Stimulated activated CD8-positive, alpha-beta memory T cell treated with anti-CD3 and anti-CD28 coated beads, Interleukin-12 subunit alpha, Interleukin-12 subunit beta, amount 100 ng/mL, for 24 hours (primary cell): ENCODE results near the gene NPSR1.
A peak's percentile ranks its signal among the peaks of the same experiment; 100 is the strongest.
"Not testable (repeated sequence)": the region's sequence is repeated elsewhere in the genome, so short reads cannot be mapped to it uniquely, and the experiment has no call there.

Source experiments
- DNase-seq: peaks from one replicate; pipeline ENCODE4 v3.0.0-alpha.2; 2020; ENCODE audit errors: extremely low read depth

The NPSR1 gene

GRCh38 chr7:34758111-34758601 is 100.1 kb downstream of the NPSR1 start:
- no peak for DNase-seq

GRCh38 chr7:34759477-34760125 is 101.6 kb downstream of the NPSR1 start:
- no peak for DNase-seq

GRCh38 chr7:34760271-34760670 is 102.3 kb downstream of the NPSR1 start:
- DNase-seq, result no peak

DNA sequence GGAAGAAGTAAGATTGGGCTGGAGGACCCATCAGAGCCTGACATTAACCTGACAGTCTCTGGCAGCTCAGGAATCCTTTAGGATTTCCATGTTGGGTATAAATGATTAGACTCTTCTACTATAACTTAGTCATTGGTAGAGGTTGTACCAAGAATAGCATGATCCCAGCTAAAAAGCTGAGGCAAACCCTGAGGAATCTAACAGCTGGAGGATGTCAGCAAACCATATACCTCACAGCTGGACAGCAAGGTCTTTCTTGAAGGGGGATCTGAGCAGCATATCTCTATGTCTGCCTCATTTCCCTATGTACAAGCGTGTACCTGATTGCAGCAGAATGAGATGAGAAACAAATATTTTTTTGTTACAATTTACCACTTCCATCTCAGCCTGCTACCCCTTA is 103.2 kb downstream of the NPSR1 start:
- DNase-seq, result no peak

GRCh38 chr7:34761627-34762026 is 103.6 kb downstream of the NPSR1 start:
- DNase-seq, result no peak

- DNase-seq, result no peak
Measured at GRCh38 chr7:34762764-34763163, 104.7 kb downstream of the NPSR1 start.

DNA sequence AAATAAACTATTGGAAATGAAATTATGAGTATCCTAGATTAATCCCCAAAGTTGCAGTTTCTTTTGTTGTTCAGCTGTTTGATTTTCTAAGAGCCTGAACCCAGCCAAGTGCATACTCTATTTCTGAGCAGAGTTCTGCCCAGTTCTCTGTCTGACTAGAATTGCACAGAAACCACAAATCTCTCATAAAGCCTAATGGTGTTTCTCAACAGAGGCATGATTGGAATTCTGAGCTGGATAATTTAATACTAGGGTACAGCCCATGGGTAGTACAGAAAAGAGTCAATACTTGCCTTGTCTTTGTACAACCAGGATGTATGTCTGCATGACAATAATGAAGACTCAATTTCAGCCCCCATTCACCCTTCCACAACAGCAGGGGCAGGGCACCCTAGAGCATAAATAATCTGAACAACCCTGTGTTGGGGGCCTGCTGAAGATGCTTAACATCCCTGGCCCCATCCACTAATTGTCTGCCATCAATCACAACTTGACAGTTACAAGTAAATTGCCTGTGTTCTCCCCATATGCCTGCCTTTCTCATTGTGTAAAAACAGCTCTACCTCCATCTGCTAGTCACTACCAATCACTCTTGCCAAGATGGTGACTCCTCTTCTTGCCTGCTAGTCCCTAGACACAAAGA is 114.4 kb downstream of the NPSR1 start:
- no peak for DNase-seq

DNA sequence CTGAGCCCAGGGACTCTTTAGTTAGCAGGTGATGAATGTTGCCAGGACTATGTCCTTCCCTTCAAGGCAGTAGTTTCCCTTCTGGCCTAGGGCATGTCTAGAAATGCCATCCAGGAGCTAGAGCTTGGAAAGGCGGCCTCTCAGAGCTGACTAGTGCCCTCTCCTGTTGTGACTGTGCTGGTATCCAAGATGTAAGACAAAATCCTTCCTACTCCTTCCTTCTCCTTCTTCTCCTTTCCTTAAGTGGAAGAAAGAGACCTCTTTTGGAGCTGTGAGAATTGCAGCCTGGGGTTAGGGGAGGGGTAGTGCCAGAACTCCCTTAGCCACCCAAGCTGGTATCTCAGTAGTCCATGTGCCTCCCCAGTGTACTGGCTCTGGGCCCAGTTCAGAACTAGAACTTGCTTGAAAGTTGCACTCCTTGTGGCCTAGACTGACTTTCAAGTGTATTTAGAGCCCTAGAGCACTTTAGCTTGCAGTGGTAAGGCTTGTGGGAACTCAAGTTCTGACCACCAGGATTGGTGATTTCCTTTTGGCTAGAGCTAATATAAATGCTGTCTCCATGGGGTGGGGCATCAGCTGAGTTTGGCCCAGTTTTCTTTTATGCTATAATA is 118.8 kb downstream of the NPSR1 start:
- DNase-seq, result no peak

GRCh38 chr7:34780546-34780945 is 122.5 kb downstream of the NPSR1 start:
- no peak for DNase-seq

DNA sequence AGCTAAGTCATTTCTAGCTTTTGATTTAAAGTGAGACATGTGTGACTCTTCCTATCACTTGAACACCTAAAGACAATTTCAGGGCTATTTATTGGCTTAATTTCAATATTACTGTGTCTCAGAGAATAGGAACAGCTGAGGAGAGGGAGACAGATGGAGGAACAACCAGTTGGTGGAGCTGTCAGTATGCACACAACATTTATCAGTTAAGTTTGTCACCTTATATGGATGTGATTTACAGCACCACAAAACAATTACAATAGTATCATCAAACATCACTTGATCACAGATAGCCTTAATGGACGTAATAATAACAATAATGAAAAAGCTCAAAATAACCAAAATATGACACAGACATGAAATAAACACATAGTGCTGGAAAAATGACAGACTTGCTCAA is 129.6 kb downstream of the NPSR1 start:
- no peak for DNase-seq

DNA sequence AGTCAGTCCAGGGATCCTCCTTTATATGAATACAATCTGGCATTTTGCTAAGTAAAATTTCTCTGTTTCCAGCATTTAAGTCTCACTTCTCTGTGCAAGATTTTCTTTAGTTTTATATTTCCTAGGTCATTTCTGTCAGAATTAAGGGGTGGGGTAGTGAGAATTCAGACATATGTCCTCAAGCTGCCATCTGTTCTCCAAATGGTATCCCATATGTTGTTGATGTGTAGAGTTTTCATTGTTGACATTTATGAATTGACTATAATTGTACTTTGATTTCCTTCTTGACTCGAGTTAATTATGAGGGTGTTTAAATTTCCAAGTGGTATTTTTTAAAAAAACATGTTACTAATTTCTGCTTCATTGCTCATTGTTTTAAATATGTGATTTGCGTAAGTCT is 148.8 kb downstream of the NPSR1 start:
- DNase-seq, result no peak

GRCh38 chr7:34807548-34808340 is 149.7 kb downstream of the NPSR1 start:
- DNase-seq, result no peak

DNA sequence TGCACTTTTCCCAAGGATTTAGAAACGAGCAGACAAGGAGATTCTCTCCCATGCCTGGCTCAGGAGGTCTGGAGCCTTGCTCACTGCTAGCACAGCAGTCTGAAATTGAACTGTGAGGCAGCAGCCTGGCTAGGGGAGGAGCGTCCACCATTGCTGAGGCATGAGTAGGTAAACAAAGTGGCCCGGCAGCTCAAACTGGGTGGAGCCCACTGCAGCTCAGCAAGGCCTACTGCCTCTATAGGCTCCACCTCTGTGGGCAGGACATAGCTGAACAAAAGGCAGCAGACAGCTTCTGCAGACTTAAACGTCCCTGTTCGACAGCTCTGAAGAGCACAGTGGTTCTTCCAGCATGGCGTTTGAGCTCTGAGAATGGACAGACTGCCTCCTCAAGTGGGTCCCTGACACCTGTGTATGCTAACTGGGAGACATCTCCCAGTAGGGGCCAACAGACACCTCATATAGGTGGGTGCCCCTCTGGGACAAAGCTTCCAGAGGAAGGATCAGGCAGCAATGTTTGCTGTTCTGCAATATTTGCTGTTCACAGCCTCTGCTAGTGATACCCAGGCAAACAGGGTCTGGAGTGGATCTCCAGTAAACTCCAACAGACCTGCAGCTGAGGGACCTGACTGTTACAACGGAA is 156.3 kb downstream of the NPSR1 start:
- not testable (repeated sequence) for DNase-seq

DNA sequence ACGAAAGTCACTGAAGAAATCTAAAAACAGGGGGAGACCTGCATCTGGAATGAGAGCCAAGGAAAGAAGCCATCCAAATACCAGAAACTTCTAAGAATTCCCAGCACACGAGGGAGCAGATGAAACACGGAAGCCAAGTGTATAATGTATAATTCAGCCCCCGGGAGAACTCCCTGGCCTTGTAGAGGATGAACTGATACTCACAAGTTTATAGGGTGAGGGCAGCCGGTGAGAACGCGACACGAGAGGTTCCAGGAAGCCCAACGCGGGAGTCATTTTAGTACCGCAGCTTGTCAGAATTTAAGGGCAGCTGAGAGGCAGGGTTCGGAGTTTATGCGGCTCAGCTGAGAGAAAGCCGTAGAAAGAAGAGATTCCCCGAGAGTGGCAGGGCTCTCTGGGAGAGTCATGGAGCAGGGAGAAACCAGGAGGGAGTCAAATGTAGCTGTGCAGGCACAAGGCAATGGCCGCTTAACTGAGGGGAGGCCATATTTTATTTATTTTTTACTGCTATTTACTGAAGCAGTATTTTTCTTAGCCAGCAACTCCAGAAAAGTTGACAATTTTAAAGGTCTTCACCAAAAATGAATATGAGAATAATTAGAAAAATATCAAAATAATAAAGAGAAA is 164.0 kb downstream of the NPSR1 start:
- no peak for DNase-seq

DNA sequence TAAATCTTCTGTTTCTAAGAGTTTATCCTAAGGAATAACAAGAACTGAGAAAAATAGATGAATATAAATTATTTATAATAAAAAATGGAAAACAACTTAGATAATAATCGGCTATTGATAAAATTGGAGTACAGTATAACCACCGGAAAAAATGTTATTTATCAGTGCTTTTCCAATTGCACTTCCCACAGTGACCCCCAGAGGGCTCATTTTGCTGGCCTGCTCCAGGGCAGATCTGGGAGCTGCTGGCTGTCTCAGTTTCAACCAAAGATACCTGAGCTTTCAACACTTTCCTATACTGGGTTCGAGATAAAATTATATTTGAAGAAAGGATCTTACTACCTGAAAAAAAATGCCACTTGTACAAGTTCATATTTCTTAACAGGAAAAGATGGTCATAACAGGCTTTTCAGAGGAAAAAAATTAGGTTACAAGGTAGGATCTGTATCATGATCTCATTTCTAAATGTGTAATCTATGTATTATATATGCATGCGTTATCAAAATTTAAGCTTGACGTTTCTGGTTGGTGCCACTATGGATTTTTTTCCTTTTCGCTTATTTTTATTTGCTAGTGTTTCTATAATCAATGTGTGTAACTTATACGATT is 165.7 kb downstream of the NPSR1 start:
- DNase-seq, result peak; percentile 5

- no peak for DNase-seq
Measured at GRCh38 chr7:34825221-34825620, 167.2 kb downstream of the NPSR1 start.

- no peak for DNase-seq
Measured at GRCh38 chr7:34830390-34830789, 172.4 kb downstream of the NPSR1 start.

GRCh38 chr7:34831436-34831835 is 173.4 kb downstream of the NPSR1 start:
- DNase-seq, result no peak

- no peak for DNase-seq
Measured at GRCh38 chr7:34832020-34832419, 174.0 kb downstream of the NPSR1 start.

DNA sequence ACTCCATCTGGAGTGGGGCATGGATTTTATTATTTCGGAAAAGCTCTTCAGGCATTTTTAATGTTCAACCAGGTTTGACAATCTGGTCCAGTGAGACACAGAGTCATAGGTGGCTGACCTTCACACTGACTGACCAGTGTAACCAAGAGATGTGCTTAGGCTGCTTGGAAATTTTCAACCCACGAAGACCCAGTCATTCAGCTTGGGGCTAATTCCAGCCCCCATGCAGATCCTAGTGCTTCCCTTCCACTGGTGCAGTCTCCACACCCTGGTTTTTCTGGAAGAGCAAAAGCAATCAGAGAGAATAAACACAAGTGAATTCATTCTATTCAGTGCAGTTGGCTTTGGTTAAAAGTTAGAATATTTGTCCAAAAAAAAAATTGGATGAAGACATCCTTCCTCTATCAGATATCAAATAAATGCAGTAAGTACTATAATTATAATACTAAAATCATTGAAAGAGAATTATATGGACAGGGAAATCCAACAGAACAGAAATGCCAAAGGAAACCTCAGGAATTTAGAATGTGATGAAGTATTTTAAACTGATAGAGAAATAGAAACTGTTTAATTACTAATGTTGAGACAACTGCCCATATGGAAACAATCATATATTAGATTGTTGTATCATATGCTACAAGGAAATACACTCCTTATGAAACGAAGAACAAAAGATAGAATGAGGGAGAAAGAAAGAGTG is 178.0 kb downstream of the NPSR1 start:
- no peak for DNase-seq
